AG04449 (cell line): ENCODE measurements around the gene FADD.
"Not testable (repeated sequence)": the region's sequence is repeated elsewhere in the genome, so short reads cannot be mapped to it uniquely, and the experiment has no call there.

Experiments
- CTCF ChIA-PET: fragments of 350-600 bp; formaldehyde crosslinking; extraction: SDS; loops from one replicate; lab custom pipeline; 2021; ENCODE audit warnings: antibody characterized with exemption; lab: Yijun Ruan, JAX
- POLR2A ChIA-PET: fragments of 400-600, 350-600 bp; formaldehyde crosslinking; extraction: SDS; loops from one replicate; lab custom pipeline; 2020; ENCODE audit warnings: antibody characterized with exemption, inconsistent platforms; lab: Yijun Ruan, JAX
- DNase-seq: peaks from one replicate; pipeline ENCODE4 v3.0.0-alpha.2; 2010; ENCODE audit warnings: low read depth, low spot score
- H3K4me3 ChIP-seq: 2 replicates; pipeline ENCODE4 v1.5.1; 2011; ENCODE audit warnings: low read depth, mild to moderate bottlenecking, control low read depth, low read length
- CTCF ChIP-seq: IDR thresholded peaks from one replicate; pipeline ENCODE4 v1.5.1; 2011; ENCODE audit warnings: mild to moderate bottlenecking, moderate library complexity, low read length, control low read depth, inconsistent platforms; ENCODE audit not compliant: insufficient read depth; ENCODE audit errors: missing control alignments

FADD gene

DNA sequence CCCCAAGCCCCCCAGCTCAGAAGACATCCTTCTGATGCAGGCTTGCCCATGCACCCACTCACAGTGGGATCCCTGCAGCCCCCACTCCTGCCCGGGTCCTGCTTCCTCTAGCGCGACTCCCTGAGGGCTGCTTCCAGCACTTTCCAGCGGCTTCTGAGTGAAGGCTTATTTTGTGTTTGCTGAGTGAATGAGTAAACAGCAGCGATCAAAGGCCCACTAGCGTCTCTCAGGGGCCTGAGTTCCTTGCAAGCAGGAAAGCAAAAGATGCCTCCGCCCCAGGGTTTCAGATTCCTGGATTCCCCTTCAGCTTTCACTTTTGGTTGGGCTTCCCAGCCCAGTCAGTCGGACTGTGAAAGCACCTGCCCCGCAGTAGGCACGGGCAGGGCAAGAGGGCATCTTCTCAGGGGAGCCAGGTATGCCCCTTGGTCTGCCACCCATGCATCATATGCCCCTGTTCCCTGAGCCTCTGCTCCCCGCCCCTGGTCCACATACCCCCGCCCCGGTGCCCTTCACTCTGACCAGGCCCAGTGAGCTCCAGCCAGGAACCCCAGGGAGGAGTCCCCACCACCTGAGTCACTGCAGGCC lies 9.2 kb downstream of the FADD start:
- POLR2A ChIA-PET, result no interaction called here
- DNase-seq, result no peak
- no peak for TF ChIP-seq CTCF
- H3K4me3 ChIP-seq, result no peak overlapping the region
- CTCF ChIA-PET, result interaction anchor here (1.5 kb wide), 1 partner anchor 16 kb away, joined by 4 read pairs; no protein-coding TSS in a partner anchor

DNA sequence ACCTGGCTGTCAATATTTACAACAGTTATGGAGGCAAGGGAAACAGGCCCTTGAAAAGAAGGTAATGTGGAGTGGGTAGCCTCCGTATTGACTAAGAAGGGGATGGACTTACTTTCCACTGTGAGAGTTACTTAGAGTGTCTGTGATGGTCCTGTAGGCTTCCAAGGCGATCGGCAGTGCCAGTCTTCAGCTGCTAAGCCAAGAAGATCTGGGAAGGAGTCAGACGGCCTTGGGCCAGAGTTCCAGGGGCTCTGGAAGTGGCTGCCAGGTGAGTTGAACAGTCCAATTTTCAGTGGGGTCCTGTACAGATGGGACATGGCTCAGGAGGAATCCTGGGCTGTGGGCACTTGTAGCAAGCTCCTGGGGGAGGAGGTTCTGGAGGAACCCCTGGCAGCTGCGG lies 14.3 kb downstream of the FADD start:
- POLR2A ChIA-PET, DNase-seq, CTCF ChIA-PET, H3K4me3 ChIP-seq: not testable (repeated sequence)

DNA sequence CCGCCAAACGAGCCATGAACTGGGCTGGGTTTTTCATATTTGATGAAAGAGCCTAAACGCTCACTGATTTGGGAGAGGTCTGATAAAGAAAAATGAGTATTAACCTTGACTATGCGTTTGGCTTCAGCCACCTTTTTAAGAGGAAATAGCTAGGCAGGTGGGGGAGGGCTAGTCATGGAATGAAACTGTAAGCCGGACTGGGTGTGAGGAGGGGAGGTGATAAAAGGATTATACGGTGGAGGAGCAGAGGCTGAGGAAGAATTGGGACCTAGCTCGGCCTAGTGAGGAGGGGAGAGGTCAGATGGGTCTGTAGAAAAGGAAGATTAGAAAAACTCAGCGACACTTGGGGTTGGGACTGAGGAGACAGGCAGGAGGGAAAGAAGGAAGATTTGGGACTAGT lies 15.0 kb downstream of the FADD start:
- H3K4me3 ChIP-seq, DNase-seq, CTCF ChIA-PET, POLR2A ChIA-PET: not testable (repeated sequence)

DNA sequence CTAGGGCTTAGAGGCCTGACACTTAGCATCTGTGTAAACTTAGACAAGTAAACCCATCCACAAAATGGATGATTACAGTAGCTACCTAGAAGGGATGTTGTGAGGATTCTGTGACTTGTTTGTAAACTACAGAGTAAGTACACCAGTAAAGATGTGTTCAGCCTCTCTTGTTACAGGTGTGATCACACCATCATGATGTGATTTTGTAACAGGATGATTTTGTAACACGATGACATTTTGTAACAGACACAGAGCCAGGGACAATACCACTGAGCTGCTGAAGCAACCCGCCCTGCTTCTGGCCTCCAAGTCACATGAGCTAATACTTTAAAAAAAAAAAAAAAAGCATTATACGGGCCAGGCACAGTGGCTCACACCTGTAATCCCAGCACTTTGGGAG lies 17.0 kb downstream of the FADD start:
- DNase-seq, result no peak
- POLR2A ChIA-PET, result no interaction called here
- TF ChIP-seq CTCF, result no peak
- H3K4me3 ChIP-seq, result no peak overlapping the region
- CTCF ChIA-PET, result no interaction called here

GRCh38 chr11:70220920-70221319 lies 17.8 kb downstream of the FADD start:
- POLR2A ChIA-PET, result no interaction called here
- no peak overlapping the region for H3K4me3 ChIP-seq
- TF ChIP-seq CTCF, result no peak
- no peak for DNase-seq
- CTCF ChIA-PET, result no interaction called here

GRCh38 chr11:70225681-70226177 lies 22.6 kb downstream of the FADD start:
- no peak for TF ChIP-seq CTCF
- ChIA-PET CTCF (interaction anchor here (0.9 to 1.3 kb wide), 2 partner anchors 46 to 190 kb away, joined by 3 to 4 read pairs; no protein-coding TSS in a partner anchor), POLR2A (interaction anchor here (0.8 kb wide), 1 partner anchor 22 kb away, joined by 3 read pairs; no protein-coding TSS in a partner anchor)

DNA sequence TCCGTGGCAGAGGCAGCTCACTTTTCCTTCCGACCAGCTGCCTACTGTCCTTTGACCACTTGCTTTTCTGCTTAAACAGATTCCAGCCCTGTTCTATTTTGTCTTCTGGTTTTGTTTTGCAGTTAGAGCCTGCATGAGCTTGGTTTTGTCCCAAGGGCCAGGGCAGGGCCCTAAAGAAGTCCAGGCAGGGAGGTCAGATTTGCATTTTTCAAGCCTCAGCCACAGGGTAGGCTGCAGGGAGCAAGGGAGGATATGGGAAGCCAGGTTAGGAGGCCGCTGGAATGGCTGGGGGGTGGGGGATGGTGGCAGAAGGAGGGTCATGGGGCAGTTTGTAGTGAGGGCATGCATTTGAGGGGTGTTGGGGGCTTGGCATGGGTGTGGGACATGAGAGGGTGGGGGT lies 23.1 kb downstream of the FADD start:
- POLR2A ChIA-PET, result interaction anchor here (0.8 kb wide), 1 partner anchor 22 kb away, joined by 3 read pairs; no protein-coding TSS in a partner anchor
- H3K4me3 ChIP-seq, result no peak overlapping the region
- no peak for DNase-seq
- CTCF ChIA-PET, result interaction anchor here (0.9 to 1.3 kb wide), 2 partner anchors 45 to 189 kb away, joined by 3 to 4 read pairs; no protein-coding TSS in a partner anchor
- TF ChIP-seq CTCF, result no peak

More at GRCh38 chr11:70225681-70226177, 22.6 kb downstream of the FADD start:
- no peak overlapping the region for H3K4me3 ChIP-seq
- DNase-seq, result no peak
